Activated CD4-positive, alpha-beta T cell treated with anti-CD3 and anti-CD28 coated beads, Interleukin-2, Interleukin-4, amounts not matched to agents 100 ng/mL and 50 ng/mL, durations not matched to agents 16 hours and 8 hours (primary cell): ENCODE measurements around the gene SLC16A8.
"Not testable (repeated sequence)": the region's sequence is repeated elsewhere in the genome, so short reads cannot be mapped to it uniquely, and the experiment has no call there.

ENCODE experiments used
- DNase-seq: peaks from one replicate; pipeline ENCODE4 v3.0.0-alpha.2; 2020; ENCODE audit warnings: low spot score

The SLC16A8 gene

GRCh38 chr22:38086001-38086845 lies 2.2 kb upstream of the SLC16A8 start:
- DNase-seq = no peak

DNA sequence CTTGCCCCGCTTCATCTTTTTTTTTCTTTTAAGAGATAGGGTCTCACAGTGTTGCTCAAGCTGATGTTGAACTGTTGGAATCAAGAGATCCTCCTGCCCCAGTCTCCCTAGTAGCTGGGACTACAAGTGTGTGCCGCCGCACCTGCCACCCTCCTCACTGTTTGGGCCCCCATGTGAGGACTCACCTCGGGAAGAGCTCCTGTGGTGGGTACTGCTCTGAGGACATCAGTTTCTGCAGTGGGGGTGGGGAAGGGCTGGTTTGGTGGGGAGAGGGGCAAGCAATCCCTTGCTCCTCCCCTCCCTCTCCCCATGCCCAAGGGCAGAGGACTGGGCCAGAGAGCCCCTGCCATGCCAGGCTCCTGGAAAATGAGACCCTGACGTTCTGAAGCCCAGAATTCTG lies 1.5 kb upstream of the SLC16A8 start:
- DNase-seq = no peak

- DNase-seq = no peak
Observed at GRCh38 chr22:38085056-38085455, 1.1 kb upstream of the SLC16A8 start.

- no peak for DNase-seq
Observed at GRCh38 chr22:38082986-38083710, 836 bp downstream of the SLC16A8 start.

DNA sequence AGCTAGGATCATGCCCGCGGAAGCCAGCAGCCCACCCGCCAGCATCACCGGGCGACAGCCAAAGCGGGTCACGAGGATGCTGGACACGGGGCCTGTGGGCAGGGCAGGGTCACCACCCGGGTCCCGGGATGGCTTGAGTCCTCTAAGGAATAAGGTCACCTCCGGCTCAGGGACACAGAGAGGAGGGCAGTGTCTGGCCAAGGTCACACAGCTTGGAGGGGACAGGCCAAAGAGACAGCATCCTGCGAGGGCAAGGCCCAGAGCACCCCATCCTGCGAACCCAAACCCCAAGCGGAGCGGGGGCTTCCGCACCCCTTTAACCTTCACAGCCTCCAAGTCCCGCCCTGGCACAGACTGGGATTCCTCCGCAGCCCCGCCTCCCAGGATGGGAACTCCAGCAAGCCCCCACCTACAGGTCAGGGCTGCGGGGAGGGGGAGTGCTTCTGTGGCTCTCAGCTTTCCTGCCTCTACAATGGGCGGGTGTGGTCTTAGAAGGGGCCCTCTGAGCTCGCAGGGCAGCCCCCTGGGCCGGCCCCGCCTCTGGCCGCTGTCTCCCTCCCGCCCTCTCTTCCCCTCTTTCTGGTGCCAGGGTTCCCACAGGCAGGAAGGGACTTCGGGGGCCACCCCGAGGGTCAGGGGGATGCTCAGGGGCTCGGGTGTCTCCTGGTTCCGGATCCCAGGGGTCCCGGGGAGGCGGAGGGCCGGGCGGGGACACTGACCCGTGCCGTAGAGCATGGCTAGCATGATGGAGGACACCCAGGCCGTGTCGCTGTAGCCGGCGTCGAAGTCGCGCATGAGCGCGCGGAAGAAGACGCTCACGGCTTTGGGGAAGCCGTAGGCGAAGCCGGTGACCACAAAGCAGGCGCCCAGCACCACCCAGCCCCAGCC lies 1.8 kb downstream of the SLC16A8 start:
- DNase-seq = no peak

- no peak for DNase-seq
Observed at GRCh38 chr22:38081636-38081940, 2.4 kb downstream of the SLC16A8 start.

DNA sequence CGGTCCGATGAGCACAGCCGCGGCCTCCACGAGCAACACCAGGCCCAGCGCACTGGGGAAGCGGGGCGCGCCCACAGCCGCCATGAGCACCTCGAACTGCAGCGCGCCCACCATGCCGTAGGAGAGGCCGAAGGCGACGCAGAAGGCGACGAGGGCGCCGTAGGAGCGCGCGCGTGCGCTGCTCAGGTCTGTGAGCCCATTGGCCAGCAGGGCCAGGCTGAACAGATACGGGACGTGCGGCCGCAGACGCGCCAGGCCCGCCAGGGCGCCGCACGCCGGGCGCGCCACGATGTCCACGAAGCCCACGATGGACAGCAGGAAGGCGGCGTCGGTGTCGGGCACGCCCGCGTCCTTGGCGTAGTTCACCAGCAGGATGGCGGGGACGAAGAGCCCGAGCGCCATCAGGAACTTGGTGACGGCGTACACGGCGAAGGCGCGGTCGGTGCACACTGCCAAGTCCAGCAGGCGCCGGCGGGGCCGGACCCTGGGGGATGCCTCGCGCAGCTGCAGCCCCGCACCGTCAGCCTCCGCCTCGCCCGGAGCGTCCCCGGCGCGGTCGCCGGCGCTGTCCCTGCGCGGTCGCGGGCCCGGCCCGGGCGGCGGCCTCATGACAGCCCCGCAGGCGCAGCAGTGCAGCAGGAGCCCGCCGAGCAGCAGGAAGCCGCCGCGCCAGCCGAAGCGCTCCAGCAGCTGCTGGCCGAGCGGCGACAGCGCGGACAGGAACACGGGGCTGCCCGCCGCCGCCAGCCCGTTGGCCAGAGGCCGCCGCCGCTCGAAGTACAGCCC lies 2.9 kb downstream of the SLC16A8 start:
- no peak for DNase-seq

DNA sequence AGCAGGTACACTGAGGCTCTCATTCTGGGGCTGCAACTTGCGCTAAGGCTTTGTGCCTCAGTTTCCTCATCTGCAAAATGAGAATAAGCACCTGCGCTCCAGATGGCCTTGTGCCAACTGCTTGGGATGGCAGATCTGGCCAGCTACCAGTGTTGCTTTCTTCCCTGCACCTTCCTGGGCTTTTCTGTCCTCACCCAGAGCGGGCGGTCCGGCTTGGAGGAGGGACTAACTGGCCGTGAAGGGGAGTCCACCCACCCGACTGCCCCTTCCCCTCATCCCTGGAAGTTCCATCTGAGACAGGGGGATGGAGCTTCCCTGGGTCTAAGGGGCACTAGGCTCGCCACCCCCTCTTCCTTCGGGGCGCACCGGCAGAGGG lies 3.5 kb downstream of the SLC16A8 start:
- DNase-seq = no peak

GRCh38 chr22:38079804-38080203 lies 4.2 kb downstream of the SLC16A8 start:
- no peak for DNase-seq

DNA sequence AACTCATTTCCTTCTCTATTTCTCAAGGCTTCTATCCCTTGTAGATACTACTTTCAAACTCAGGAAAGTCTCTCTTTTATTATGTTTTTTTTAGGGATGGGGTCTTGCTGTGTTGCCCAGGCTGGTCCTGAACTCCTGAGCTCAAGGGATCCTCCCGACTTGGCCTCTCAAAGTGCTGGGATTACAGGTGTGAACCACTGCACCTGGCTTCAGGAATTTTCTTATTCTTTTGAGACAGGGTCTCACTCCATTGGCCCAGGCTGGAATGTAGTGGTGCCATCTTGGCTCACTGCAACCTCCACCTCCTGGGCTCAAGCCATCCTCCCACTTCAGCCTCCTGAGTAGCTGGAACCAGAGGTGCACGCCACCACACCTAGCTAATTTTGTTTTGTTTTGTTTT lies 4.8 kb downstream of the SLC16A8 start:
- not testable (repeated sequence) for DNase-seq

GRCh38 chr22:38078046-38078840 lies 5.7 kb downstream of the SLC16A8 start:
- no peak for DNase-seq

GRCh38 chr22:38077595-38077994 lies 6.4 kb downstream of the SLC16A8 start:
- DNase-seq = no peak

- no peak for DNase-seq
Observed at GRCh38 chr22:38077096-38077495, 6.9 kb downstream of the SLC16A8 start.

DNA sequence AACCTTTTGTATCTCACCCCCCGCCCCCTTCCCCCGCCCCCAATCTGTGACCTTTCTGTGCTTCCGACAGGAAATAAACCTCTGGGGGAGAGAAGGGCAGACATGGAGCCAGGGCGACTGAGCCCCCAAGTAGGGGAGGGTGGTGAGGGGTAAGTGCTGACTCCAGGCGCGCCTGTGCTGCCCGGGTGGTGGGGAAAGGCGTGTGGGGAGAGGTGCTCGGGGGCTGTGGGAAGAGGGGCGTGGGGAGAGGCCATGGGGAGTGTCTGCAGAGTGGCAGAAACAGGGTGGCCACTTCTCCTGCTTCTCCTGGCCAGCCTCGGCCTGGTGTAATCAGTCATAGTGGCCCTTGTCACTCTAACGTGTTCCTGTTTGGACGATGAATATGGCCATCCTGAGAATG lies 8.0 kb downstream of the SLC16A8 start:
- DNase-seq = no peak

GRCh38 chr22:38075105-38075825 lies 8.7 kb downstream of the SLC16A8 start:
- DNase-seq = no peak

- no peak for DNase-seq
Observed at GRCh38 chr22:38074181-38075104, 9.5 kb downstream of the SLC16A8 start.

DNA sequence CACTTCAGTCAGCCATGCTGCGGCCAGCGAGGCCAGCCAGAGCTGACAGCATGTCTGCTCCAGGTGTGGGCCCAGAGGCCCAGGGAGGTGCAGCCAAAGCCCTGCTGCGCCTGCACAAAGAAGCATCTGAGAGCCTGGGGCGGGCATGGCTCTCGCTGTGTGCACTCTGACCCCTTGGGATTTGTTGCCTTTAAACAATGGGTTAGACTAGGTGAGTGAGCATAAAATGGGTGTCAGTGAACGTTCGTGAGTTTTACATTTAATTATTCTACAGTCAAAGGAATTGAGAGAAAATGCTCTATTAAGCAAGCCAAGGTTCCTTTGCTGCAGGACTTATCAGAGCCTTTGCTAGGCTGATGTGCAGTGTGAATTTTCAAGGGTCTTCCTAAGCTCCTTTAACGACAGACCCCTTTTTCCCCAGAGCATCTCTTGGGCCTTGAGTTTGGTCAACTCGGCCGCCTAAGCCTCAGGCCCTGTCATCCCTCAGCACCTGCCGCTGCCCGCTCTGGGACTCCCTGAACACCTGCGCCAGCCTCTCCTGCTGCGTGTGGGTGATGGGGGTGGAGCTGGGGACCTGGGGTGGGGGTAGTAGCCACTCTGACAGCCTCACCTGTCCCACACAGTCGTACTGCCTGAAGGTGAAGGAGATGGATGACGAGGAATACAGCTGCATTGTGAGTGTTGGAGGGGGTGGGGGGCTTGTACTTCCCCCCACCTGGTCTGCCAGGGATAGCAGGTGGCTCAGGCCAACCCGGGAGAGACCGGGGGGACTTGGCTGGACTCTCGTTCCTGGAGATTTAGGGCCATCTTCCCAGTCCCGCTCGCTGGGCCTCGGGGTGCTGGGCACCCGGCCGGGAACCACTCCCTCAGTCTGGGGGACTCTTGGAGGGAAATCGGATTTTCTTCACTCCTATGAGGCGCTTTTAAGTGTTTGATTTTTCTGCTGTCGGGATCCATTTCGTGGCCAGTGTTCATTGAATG lies 10.5 kb downstream of the SLC16A8 start:
- DNase-seq = no peak
